Left lung (tissue), 10 donors: ENCODE measurements around the gene PROK1. TPM values are rescaled to one million over a fixed set of nuclear protein-coding genes. Genes with fewer than 3 reads are reported as not detected.

Source experiments
- ATAC-seq: fragments of 200-7000 bp; cut with Tn5 transposase; one replicate; pipeline ENCODE4 v1.9.1; 2020; ENCODE audit warnings: moderate library complexity
- DNase-seq, 4 donors: peaks; one replicate each; pipeline ENCODE4 v3.0.0-alpha.2; 2013 to 2020
- H3K27ac ChIP-seq, 2 donors: fragments of 200-600 bp; sonication (generic) in 1 of 2; one replicate each; pipeline versions ENCODE4 v1.5.0 to v1.8.0; 2020 to 2021
- H3K27me3 ChIP-seq, 2 donors: fragments of 200-600 bp; sonication (generic) in 1 of 2; one replicate each; pipeline versions ENCODE4 v1.5.0 to v1.8.0; 2020 to 2021
- H3K36me3 ChIP-seq, 2 donors: fragments of 200-600 bp; sonication (generic) in 1 of 2; one replicate each; pipeline versions ENCODE4 v1.5.0 to v1.8.0; 2020 to 2021
- H3K4me1 ChIP-seq, 2 donors: fragments of 200-600 bp; one replicate each; pipeline ENCODE4 v1.8.0; 2021
- H3K4me3 ChIP-seq, 2 donors: fragments of 200-600 bp; sonication (generic) in 1 of 2; one replicate each; pipeline versions ENCODE4 v1.5.0 to v1.8.0; 2020 to 2021; ENCODE audit warnings: mild to moderate bottlenecking in 1 of 2
- H3K9me3 ChIP-seq, 2 donors: fragments of 200-600 bp; sonication (generic) in 1 of 2; one replicate each; pipeline versions ENCODE4 v1.5.0 to v1.8.0; 2020 to 2021
- intact Hi-C, 2 donors: fragments of 100-400 bp; cut with DNase I; formaldehyde crosslinking; loops; one replicate each; pipeline versions ENCODE4 v1.11.2 to v1.14.2; 2022
- polyA plus RNA-seq, 6 donors: library from polyadenylated mRNA; unstranded; fragments of 120-200 nt; gene quantifications; one replicate each; pipeline ENCODE4 v1.2.1, GENCODE V29; 2013; ENCODE audit not compliant: insufficient read length in 6 of 6
- total RNA-seq, 2 donors: library from RNA; stranded (reverse); fragmentation: NEBNext Ultra II Directional; extraction: Animal tissue kit (Norgen Biotek cat#: 25700); gene quantifications; one replicate each; pipeline ENCODE4 v1.2.1, GENCODE V29; 2021
- TF ChIP-seq, protein P1 (sequence below), 2 donors: fragments of 200-600 bp; sonication (generic) in 1 of 2; IDR thresholded peaks; one replicate each; pipeline versions ENCODE4 v1.5.0 to v1.8.0; 2021; ENCODE audit warnings: antibody characterized with exemption in 2 of 2
- donor health status: DM: no; HTN: yes; CAD: no.
- donor health status: DM: no; HTN: no; CAD: no.

PROK1 gene
- total and polyA plus RNA-seq, 8 donors = 0.10 to 0.13 TPM; not detected in 6

DNA sequence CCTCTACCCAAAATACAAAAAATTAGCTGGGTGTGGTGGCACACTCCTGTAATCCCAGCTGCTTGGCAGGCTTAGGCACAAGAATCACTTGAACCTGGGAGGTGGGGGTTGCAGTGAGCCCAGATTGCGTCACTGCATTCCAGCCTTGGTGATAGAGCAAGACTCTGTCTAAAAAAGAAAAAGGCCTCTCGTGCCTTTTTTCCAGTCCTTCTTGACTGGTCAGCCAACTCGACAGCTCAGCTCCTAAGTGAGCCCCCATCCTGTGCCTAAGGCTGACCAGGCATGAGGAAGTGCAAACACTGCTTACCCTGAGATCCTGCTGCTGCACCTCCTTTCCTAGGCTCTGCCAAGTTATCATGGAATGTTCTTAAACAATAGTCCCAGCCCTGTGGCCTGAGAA lies 10.1 kb upstream of the PROK1 start:
- Histone ChIP-seq H3K36me3 (no peaks in the 10 kb centered on the region), H3K9me3 (no peaks in the 10 kb centered on the region), H3K27ac (peak overlapping the region; percentile 57 to 74), H3K4me3 (no peak overlapping the region), H3K27me3 (no peaks in the 10 kb centered on the region), H3K4me1 (peaks cover 4 to 11% of the 10 kb centered on the region in 2 donors)
- ATAC-seq = peak; percentile 94
- DNase-seq = peak in 2 of 4 donors; percentile 65 to 74
- TF ChIP-seq, protein P1, sequence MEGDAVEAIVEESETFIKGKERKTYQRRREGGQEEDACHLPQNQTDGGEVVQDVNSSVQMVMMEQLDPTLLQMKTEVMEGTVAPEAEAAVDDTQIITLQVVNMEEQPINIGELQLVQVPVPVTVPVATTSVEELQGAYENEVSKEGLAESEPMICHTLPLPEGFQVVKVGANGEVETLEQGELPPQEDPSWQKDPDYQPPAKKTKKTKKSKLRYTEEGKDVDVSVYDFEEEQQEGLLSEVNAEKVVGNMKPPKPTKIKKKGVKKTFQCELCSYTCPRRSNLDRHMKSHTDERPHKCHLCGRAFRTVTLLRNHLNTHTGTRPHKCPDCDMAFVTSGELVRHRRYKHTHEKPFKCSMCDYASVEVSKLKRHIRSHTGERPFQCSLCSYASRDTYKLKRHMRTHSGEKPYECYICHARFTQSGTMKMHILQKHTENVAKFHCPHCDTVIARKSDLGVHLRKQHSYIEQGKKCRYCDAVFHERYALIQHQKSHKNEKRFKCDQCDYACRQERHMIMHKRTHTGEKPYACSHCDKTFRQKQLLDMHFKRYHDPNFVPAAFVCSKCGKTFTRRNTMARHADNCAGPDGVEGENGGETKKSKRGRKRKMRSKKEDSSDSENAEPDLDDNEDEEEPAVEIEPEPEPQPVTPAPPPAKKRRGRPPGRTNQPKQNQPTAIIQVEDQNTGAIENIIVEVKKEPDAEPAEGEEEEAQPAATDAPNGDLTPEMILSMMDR (IDR thresholded peaks at IDR 0.05) = no peak
- intact Hi-C loops = no loop called here

DNA sequence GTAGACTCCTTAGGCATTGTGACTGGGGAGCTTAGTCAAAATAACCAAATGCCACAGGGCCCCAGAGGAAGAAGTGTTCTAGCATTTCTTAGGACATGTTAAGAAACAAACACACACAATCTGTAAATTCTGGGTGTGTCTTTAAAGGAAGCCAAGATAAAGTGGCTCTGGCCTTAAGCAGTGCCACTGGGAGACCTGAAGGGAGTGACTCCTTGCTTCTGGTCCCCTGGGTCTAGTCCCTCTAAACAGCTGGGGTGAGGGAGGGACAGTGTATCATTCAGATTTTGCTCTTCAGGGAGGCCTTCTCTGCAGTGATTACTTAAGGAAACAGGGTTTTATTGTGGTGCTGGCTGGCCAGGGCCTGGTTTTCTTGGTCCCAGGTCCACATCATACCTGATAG lies 9.1 kb upstream of the PROK1 start:
- intact Hi-C loops = no loop called here
- TF ChIP-seq, protein P1 (IDR thresholded peaks at IDR 0.05) = no peak
- Histone ChIP-seq H3K27ac (peak overlapping the region; percentile 57 to 74), H3K9me3 (no peaks in the 10 kb centered on the region), H3K4me3 (no peak overlapping the region), H3K4me1 (peaks cover 4 to 11% of the 10 kb centered on the region in 2 donors), H3K27me3 (no peaks in the 10 kb centered on the region), H3K36me3 (no peaks in the 10 kb centered on the region)
- DNase-seq = no peak
- peak; percentile 23 for ATAC-seq

DNA sequence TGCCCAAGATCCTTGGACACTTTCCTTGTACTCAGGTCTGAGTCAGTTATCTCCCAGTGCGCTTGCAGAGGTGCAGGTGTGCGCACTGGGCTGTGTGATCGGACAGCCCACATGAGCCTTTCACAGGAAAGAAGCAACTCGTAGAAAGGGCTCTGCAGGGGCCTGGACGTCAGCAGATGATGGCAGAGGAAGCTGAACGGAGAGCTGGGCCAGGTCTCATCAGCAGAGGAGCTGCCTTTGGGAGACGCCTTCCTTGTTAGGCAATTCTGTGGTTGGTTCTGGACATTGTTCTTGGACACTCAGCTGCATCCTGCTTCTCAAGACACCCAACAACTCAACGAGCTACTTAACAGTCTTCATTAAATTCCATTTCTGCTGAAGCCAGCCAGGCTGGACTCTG lies 7.5 kb upstream of the PROK1 start:
- intact Hi-C loops = no loop called here
- ATAC-seq = no peak
- no peak for DNase-seq
- no peak overlapping the region for H3K27ac ChIP-seq
- TF ChIP-seq, protein P1 (IDR thresholded peaks at IDR 0.05) = no peak
- H3K27me3 ChIP-seq = no peaks in the 10 kb centered on the region
- no peak overlapping the region for H3K4me3 ChIP-seq
- H3K36me3 ChIP-seq = no peaks in the 10 kb centered on the region
- no peaks in the 10 kb centered on the region for H3K9me3 ChIP-seq
- H3K4me1 ChIP-seq = peaks cover 4 to 11% of the 10 kb centered on the region in 2 donors

DNA sequence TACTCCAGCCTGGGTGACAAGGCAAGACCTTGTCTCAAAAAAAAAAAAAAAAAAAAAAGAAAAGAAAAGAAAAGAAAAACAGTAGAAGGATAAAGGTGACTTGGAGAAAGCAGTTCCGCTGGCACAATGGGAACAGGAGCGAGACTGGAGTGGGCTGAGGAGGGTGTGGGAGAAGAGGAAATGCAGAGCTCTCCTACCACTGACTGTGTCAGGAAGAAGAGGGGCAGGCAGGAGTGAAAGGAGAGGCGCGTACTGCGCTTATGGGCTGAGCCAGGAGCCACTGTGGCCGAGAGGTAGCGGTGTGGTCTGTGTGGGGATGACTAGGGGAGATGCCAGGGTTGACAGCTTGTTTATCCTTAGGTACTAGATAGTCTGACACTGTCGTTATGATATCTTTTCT lies 6.4 kb upstream of the PROK1 start:
- Histone ChIP-seq H3K36me3 (no peaks in the 10 kb centered on the region), H3K9me3 (no peaks in the 10 kb centered on the region), H3K27me3 (no peaks in the 10 kb centered on the region), H3K4me3 (no peak overlapping the region), H3K4me1 (peaks cover 4 to 11% of the 10 kb centered on the region in 2 donors), H3K27ac (no peak overlapping the region)
- TF ChIP-seq, protein P1 (IDR thresholded peaks at IDR 0.05) = no peak
- ATAC-seq = no peak
- intact Hi-C loops = no loop called here
- no peak for DNase-seq

DNA sequence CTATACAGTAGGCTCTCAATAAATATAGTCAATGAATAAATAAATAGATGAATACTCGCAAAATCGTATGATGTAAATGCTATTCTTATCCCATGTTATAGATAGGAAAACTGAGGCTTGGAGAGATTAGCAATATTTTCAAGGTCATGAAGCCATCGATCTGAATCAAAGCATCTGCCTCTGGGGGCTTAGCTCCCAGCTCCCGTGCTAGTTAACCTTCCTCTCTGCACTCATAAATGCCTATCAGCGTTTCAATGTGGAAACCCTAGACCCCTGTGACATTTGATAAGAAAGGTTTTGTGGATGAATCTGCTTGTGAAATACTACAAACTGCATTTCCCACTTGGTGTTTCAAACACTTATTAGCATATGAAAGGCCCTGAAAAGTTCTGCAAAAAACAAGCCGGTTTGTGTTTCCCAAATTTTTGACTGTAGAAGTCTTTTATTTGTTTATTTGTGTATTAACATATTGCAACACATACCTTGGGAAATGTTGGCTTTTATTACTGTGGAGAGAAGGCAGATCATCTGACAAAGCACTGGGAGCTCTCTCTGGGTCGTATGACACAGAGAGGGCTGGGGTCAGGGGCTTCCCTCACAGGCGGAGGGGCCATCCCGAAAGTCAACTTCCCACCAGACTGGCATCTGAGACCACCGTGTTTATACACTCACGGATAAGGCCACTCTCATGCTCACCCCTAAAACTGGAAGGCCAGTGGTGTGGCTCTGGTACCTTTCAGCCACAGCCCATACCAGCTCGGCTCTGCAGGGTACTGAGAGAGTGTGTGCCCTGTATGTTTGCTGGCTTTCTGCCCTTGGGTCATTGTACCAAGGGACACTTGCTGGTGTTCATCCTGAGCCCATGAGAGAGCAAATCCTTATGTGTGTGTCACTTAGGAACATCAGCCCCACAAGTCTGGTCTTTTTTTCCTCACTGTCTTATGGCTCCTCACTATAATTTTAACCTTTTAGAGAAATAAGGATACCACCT lies 993 bp upstream of the PROK1 start:
- H3K9me3 ChIP-seq = no peaks in the 10 kb centered on the region
- intact Hi-C loops = no loop called here
- no peaks in the 10 kb centered on the region for H3K4me1 ChIP-seq
- TF ChIP-seq, protein P1 (IDR thresholded peaks at IDR 0.05) = no peak
- peaks cover 0 to 4% of the 10 kb centered on the region in 2 donors for H3K27me3 ChIP-seq
- no peaks in the 10 kb centered on the region for H3K36me3 ChIP-seq
- ATAC-seq (no peak), DNase-seq (no peak)
- H3K27ac ChIP-seq = no peak overlapping the region
- no peak overlapping the region for H3K4me3 ChIP-seq
